ENCODE results near the gene KIF5B.
"Not testable (repeated sequence)": the region's sequence is repeated elsewhere in the genome, so short reads cannot be mapped to it uniquely, and the experiment has no call there.

Gene KIF5B

GRCh38 chr10:32056136-32057035, at the start of gene KIF5B:
Gene KIF5B (minus strand): TSS chr10:32056425. CDS start chr10:32055973, 452 bp downstream.
- H3K4me3 Mint-ChIP-seq, result peak within 1 kb of the TSS; percentile 97
- DNase-seq, result peak; percentile 93
- H3K27ac Mint-ChIP-seq, result peak within 1 kb of the TSS; percentile 97
- no peaks in the 10 kb centered on the region for H3K9me3 Mint-ChIP-seq
- H3K36me3 Mint-ChIP-seq (ENCODE audit: low read depth), result peaks cover 38% of the 10 kb centered on the region
- H3K4me1 Mint-ChIP-seq (ENCODE audit: low read depth), result peaks cover 39% of the 10 kb centered on the region
- no peaks in the 10 kb centered on the region for H3K27me3 Mint-ChIP-seq

- H3K27ac Mint-ChIP-seq, result no peak overlapping the region
- H3K4me1 Mint-ChIP-seq (ENCODE audit: low read depth), result no peaks in the 10 kb centered on the region
- H3K4me3 Mint-ChIP-seq, result no peak overlapping the region
- no peaks in the 10 kb centered on the region for H3K9me3 Mint-ChIP-seq
- peaks cover 12% of the 10 kb centered on the region for H3K27me3 Mint-ChIP-seq
- no peaks in the 10 kb centered on the region for H3K36me3 Mint-ChIP-seq (ENCODE audit: low read depth)
- DNase-seq, result no peak
Measured at GRCh38 chr10:32105782-32106382, 49.7 kb upstream of the KIF5B start.

GRCh38 chr10:32104622-32105509, 48.6 kb upstream of the KIF5B start:
- no peaks in the 10 kb centered on the region for H3K36me3 Mint-ChIP-seq (ENCODE audit: low read depth)
- H3K9me3 Mint-ChIP-seq, result no peaks in the 10 kb centered on the region
- no peaks in the 10 kb centered on the region for H3K4me1 Mint-ChIP-seq (ENCODE audit: low read depth)
- no peak overlapping the region for H3K4me3 Mint-ChIP-seq
- DNase-seq, result no peak
- H3K27me3 Mint-ChIP-seq, result peaks cover 12% of the 10 kb centered on the region
- no peak overlapping the region for H3K27ac Mint-ChIP-seq

- H3K4me3 Mint-ChIP-seq, result no peak overlapping the region
- H3K9me3 Mint-ChIP-seq, result peaks cover 3% of the 10 kb centered on the region
- no peak for DNase-seq
- no peak overlapping the region for H3K27ac Mint-ChIP-seq
- no peaks in the 10 kb centered on the region for H3K4me1 Mint-ChIP-seq (ENCODE audit: low read depth)
- peaks cover 12% of the 10 kb centered on the region for H3K27me3 Mint-ChIP-seq
- no peaks in the 10 kb centered on the region for H3K36me3 Mint-ChIP-seq (ENCODE audit: low read depth)
Measured at GRCh38 chr10:32104181-32104580, 48.0 kb upstream of the KIF5B start.

- Mint-ChIP-seq H3K27me3 (peaks cover 12% of the 10 kb centered on the region), H3K4me1 (ENCODE audit: low read depth) (no peaks in the 10 kb centered on the region), H3K4me3 (no peak overlapping the region), H3K9me3 (peaks cover 8% of the 10 kb centered on the region), H3K36me3 (ENCODE audit: low read depth) (no peaks in the 10 kb centered on the region), H3K27ac (no peak overlapping the region)
- DNase-seq, result no peak
Measured at GRCh38 chr10:32103721-32104120, 47.5 kb upstream of the KIF5B start.

GRCh38 chr10:32098566-32099259, 42.5 kb upstream of the KIF5B start:
- not testable (repeated sequence) for H3K4me1 Mint-ChIP-seq (ENCODE audit: low read depth); H3K36me3 Mint-ChIP-seq (ENCODE audit: low read depth); H3K27ac Mint-ChIP-seq; H3K4me3 Mint-ChIP-seq; DNase-seq
- peaks cover 14% of the 10 kb centered on the region for H3K9me3 Mint-ChIP-seq
- peaks cover 21% of the 10 kb centered on the region for H3K27me3 Mint-ChIP-seq

GRCh38 chr10:32095116-32095733, 39.0 kb upstream of the KIF5B start:
- peaks cover 12% of the 10 kb centered on the region for H3K27me3 Mint-ChIP-seq

GRCh38 chr10:32093650-32094049, 37.4 kb upstream of the KIF5B start:
- peaks cover 12% of the 10 kb centered on the region for H3K27me3 Mint-ChIP-seq
- H3K36me3 Mint-ChIP-seq (ENCODE audit: low read depth), result no peaks in the 10 kb centered on the region
- H3K4me3 Mint-ChIP-seq, result no peak overlapping the region
- no peak overlapping the region for H3K27ac Mint-ChIP-seq
- DNase-seq, result no peak
- peaks cover 5% of the 10 kb centered on the region for H3K9me3 Mint-ChIP-seq
- no peaks in the 10 kb centered on the region for H3K4me1 Mint-ChIP-seq (ENCODE audit: low read depth)

More at GRCh38 chr10:32095116-32095733, 39.0 kb upstream of the KIF5B start:
- no peaks in the 10 kb centered on the region for H3K36me3 Mint-ChIP-seq (ENCODE audit: low read depth)
- H3K9me3 Mint-ChIP-seq, result peaks cover 14% of the 10 kb centered on the region
- DNase-seq, result no peak
- H3K4me3 Mint-ChIP-seq, result no peak overlapping the region
- no peak overlapping the region for H3K27ac Mint-ChIP-seq
- no peaks in the 10 kb centered on the region for H3K4me1 Mint-ChIP-seq (ENCODE audit: low read depth)

- Mint-ChIP-seq H3K36me3 (ENCODE audit: low read depth) (no peaks in the 10 kb centered on the region), H3K27me3 (peaks cover 12% of the 10 kb centered on the region), H3K4me1 (ENCODE audit: low read depth) (no peaks in the 10 kb centered on the region), H3K4me3 (no peak overlapping the region), H3K9me3 (no peaks in the 10 kb centered on the region), H3K27ac (no peak overlapping the region)
- DNase-seq, result no peak
Measured at GRCh38 chr10:32091046-32091445, 34.8 kb upstream of the KIF5B start.

GRCh38 chr10:32084185-32084851, 28.1 kb upstream of the KIF5B start:
- Mint-ChIP-seq H3K4me3 (no peak overlapping the region), H3K27me3 (no peaks in the 10 kb centered on the region), H3K4me1 (ENCODE audit: low read depth) (no peaks in the 10 kb centered on the region), H3K9me3 (no peaks in the 10 kb centered on the region), H3K27ac (no peak overlapping the region), H3K36me3 (ENCODE audit: low read depth) (no peaks in the 10 kb centered on the region)
- DNase-seq, result no peak

GRCh38 chr10:32077896-32078485, 21.8 kb upstream of the KIF5B start:
- no peak overlapping the region for H3K27ac Mint-ChIP-seq
- H3K4me1 Mint-ChIP-seq (ENCODE audit: low read depth), result no peaks in the 10 kb centered on the region
- no peaks in the 10 kb centered on the region for H3K9me3 Mint-ChIP-seq
- peaks cover 3% of the 10 kb centered on the region for H3K27me3 Mint-ChIP-seq
- H3K36me3 Mint-ChIP-seq (ENCODE audit: low read depth), result no peaks in the 10 kb centered on the region
- H3K4me3 Mint-ChIP-seq, result no peak overlapping the region
- no peak for DNase-seq

- Mint-ChIP-seq H3K4me3 (no peak overlapping the region), H3K27me3 (peaks cover 3% of the 10 kb centered on the region), H3K36me3 (ENCODE audit: low read depth) (no peaks in the 10 kb centered on the region), H3K9me3 (no peaks in the 10 kb centered on the region), H3K4me1 (ENCODE audit: low read depth) (no peaks in the 10 kb centered on the region), H3K27ac (no peak overlapping the region)
- DNase-seq, result no peak
Measured at GRCh38 chr10:32073659-32074058, 17.4 kb upstream of the KIF5B start.

GRCh38 chr10:32073128-32073527, 16.9 kb upstream of the KIF5B start:
- no peak for DNase-seq
- Mint-ChIP-seq H3K9me3 (no peaks in the 10 kb centered on the region), H3K4me3 (no peak overlapping the region), H3K4me1 (ENCODE audit: low read depth) (no peaks in the 10 kb centered on the region), H3K27ac (no peak overlapping the region), H3K27me3 (peaks cover 3% of the 10 kb centered on the region), H3K36me3 (ENCODE audit: low read depth) (no peaks in the 10 kb centered on the region)

All from activated T-cell treated with anti-CD3 and anti-CD28 coated beads, Interleukin-2, amount 50 U/mL, for 24 hours (primary cell).